Panc1 (cell line): ENCODE results near the gene KCP.

Source experiments
- SIN3A ChIP-seq: IDR thresholded peaks from 2 replicates; pipeline ENCODE4 v1.6.1; 2012; ENCODE audit warnings: low read depth, mild to moderate bottlenecking, low read length, moderate library complexity, borderline replicate concordance; ENCODE audit not compliant: insufficient read depth
- TF ChIP-seq, protein P1 (sequence below): fragments of 450-650 bp; IDR thresholded peaks from 2 replicates; pipeline ENCODE4 v1.5.1; 2017; ENCODE audit warnings: mild to moderate bottlenecking
- TF ChIP-seq, protein P2 (sequence below), 2 experiments: IDR thresholded peaks; 2 replicates each; pipeline ENCODE4 v1.6.1; 2011 to 2012; ENCODE audit warnings: low read depth in 2 of 2, control low read depth in 1 of 2, low read length in 1 of 2, mild to moderate bottlenecking in 1 of 2, moderate library complexity in 1 of 2; ENCODE audit not compliant: insufficient read depth in 1 of 2

DNA sequence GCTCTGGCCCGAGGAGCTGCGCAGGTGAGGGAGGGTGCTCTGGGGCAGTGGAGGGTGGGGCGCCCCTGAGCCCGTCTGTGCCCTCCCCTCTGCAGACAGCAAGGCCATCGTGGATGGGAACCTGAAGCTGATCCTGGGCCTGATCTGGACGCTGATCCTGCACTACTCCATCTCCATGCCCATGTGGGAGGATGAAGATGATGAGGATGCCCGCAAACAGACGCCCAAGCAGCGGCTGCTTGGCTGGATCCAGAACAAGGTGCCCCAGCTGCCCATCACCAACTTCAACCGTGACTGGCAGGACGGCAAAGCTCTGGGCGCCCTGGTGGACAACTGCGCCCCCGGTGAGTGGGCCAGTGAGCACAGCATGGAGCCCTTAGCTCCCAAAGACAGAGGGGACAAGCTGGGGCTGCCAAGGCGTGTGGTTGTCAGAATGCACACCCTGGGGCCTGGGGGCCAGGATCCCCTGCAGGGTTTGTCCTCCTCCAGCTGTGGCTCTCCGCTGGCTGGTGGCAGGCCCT lies 75.2 kb downstream of the KCP start:
- TF ChIP-seq, protein P1, sequence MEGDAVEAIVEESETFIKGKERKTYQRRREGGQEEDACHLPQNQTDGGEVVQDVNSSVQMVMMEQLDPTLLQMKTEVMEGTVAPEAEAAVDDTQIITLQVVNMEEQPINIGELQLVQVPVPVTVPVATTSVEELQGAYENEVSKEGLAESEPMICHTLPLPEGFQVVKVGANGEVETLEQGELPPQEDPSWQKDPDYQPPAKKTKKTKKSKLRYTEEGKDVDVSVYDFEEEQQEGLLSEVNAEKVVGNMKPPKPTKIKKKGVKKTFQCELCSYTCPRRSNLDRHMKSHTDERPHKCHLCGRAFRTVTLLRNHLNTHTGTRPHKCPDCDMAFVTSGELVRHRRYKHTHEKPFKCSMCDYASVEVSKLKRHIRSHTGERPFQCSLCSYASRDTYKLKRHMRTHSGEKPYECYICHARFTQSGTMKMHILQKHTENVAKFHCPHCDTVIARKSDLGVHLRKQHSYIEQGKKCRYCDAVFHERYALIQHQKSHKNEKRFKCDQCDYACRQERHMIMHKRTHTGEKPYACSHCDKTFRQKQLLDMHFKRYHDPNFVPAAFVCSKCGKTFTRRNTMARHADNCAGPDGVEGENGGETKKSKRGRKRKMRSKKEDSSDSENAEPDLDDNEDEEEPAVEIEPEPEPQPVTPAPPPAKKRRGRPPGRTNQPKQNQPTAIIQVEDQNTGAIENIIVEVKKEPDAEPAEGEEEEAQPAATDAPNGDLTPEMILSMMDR = no peak
- TF ChIP-seq, protein P2, sequence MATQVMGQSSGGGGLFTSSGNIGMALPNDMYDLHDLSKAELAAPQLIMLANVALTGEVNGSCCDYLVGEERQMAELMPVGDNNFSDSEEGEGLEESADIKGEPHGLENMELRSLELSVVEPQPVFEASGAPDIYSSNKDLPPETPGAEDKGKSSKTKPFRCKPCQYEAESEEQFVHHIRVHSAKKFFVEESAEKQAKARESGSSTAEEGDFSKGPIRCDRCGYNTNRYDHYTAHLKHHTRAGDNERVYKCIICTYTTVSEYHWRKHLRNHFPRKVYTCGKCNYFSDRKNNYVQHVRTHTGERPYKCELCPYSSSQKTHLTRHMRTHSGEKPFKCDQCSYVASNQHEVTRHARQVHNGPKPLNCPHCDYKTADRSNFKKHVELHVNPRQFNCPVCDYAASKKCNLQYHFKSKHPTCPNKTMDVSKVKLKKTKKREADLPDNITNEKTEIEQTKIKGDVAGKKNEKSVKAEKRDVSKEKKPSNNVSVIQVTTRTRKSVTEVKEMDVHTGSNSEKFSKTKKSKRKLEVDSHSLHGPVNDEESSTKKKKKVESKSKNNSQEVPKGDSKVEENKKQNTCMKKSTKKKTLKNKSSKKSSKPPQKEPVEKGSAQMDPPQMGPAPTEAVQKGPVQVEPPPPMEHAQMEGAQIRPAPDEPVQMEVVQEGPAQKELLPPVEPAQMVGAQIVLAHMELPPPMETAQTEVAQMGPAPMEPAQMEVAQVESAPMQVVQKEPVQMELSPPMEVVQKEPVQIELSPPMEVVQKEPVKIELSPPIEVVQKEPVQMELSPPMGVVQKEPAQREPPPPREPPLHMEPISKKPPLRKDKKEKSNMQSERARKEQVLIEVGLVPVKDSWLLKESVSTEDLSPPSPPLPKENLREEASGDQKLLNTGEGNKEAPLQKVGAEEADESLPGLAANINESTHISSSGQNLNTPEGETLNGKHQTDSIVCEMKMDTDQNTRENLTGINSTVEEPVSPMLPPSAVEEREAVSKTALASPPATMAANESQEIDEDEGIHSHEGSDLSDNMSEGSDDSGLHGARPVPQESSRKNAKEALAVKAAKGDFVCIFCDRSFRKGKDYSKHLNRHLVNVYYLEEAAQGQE (IDR thresholded peaks at IDR 0.05; ENCODE audit: insufficient read depth in 1 of 2, low read depth in 2 of 2, low read length in 1 of 2) = no peak
- no peak for TF ChIP-seq SIN3A
